Measurements from ENCODE around the gene TMC6. TPM values are rescaled to one million over a fixed set of nuclear protein-coding genes. Genes with fewer than 3 reads are reported as not detected.
A peak's percentile ranks its signal among the peaks of the same experiment; 100 is the strongest.

The TMC6 gene
- total and polyA plus RNA-seq, 2 of the 13 experiments (the other 11 are each of a cell fraction or from before 2014, with no cell fraction given), result 48.4 to 99.1 TPM

DNA sequence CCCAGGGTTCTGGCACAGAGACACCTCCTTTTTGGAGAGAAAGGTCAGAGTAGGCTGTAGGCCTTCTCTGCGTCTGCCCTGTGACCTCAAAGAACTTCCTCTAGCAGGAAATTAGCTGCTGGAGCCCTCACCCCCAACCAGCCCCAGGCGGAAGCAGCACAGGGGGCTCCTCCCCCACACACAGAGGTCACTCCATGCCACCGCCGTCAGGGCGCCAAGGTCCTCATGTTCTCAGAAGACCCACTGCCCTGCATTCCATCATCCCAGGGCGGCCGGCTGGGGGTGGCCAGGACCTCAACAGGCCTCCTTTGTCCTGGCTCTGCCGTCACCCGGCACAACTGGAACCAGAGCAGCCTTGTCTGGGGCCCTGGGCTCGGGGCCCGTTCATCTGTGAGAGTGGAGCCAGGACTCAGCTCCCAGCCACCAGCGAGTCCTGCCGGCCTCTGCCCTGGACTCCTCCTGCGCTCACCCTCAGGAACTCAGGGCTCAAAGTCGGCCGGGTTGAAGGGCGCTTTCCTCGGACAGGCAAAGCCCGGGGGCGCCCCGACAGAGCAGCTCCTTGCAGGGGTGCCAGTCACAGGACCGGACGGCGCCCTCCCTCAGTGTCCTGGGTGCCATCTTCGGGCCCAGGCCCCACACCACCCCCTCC is 1.2 kb downstream of the TMC6 start (continued):
- TF ChIP-seq, protein P1, sequence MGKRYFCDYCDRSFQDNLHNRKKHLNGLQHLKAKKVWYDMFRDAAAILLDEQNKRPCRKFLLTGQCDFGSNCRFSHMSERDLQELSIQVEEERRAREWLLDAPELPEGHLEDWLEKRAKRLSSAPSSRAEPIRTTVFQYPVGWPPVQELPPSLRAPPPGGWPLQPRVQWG (CRISPR knock-in tag; IDR thresholded peaks at IDR 0.05; ENCODE audit: borderline replicate concordance, low read depth), result no peak
- TF ChIP-seq SP1 (IDR thresholded peaks at IDR 0.05) (no peak), SP1 (CRISPR knock-in tag; IDR thresholded peaks at IDR 0.05) (peak; percentile 45; the same call in 1 of the 2 replicates), MEIS2 (CRISPR knock-in tag; IDR thresholded peaks at IDR 0.05) (peak; percentile 78; the same call in 1 of the 2 replicates), ZNF121 (CRISPR knock-in tag; IDR thresholded peaks at IDR 0.05) (peak; percentile 13; the same call in 1 of the 2 replicates), RXRA (CRISPR knock-in tag; IDR thresholded peaks at IDR 0.05) (peak; percentile 98), MAFK (conservative IDR thresholded peaks at IDR 0.05 in 1 of 2, IDR thresholded peaks at IDR 0.05 in 1 of 2; ENCODE audit: low read length in 2 of 2) (no peak), ZFYVE20 (CRISPR knock-in tag; IDR thresholded peaks at IDR 0.05; ENCODE audit: borderline replicate concordance, low read depth) (0 out of 2 replicates have a peak, but pooled peaks have one; percentile 70), ZFP36L2 (CRISPR knock-in tag; IDR thresholded peaks at IDR 0.05) (no peak), POLR2G (IDR thresholded peaks at IDR 0.05; ENCODE audit: low read depth, low read length) (peak; percentile 78), RBAK (CRISPR knock-in tag; IDR thresholded peaks at IDR 0.05) (no peak; the same call in 1 of the 2 replicates), RARA (CRISPR knock-in tag; IDR thresholded peaks at IDR 0.05) (peak; percentile 89), POLR2A (IDR thresholded peaks at IDR 0.05; ENCODE audit: insufficient read depth in 1 of 2, low read depth in 2 of 2, low read length in 2 of 2) (peak; percentile 73 to 90), RAD51 (IDR thresholded peaks at IDR 0.05; ENCODE audit: borderline replicate concordance) (no peak), ZNF629 (CRISPR knock-in tag; conservative IDR thresholded peaks at IDR 0.05) (0 out of 2 replicates have a peak, but pooled peaks have one; percentile 3), GPN1 (CRISPR knock-in tag; IDR thresholded peaks at IDR 0.05; ENCODE audit: borderline replicate concordance) (no peak), ZNF234 (CRISPR knock-in tag; conservative IDR thresholded peaks at IDR 0.05) (no peak), ZNF362 (CRISPR knock-in tag; IDR thresholded peaks at IDR 0.05; ENCODE audit: borderline replicate concordance) (no peak; the same call in 1 of the 2 replicates), FOXA1 (IDR thresholded peaks at IDR 0.05) (no peak), FOXA1 (CRISPR knock-in tag; IDR thresholded peaks at IDR 0.05) (no peak), LRRFIP1 (CRISPR knock-in tag; conservative IDR thresholded peaks at IDR 0.05) (no peak)
- TF ChIP-seq, protein P2, sequence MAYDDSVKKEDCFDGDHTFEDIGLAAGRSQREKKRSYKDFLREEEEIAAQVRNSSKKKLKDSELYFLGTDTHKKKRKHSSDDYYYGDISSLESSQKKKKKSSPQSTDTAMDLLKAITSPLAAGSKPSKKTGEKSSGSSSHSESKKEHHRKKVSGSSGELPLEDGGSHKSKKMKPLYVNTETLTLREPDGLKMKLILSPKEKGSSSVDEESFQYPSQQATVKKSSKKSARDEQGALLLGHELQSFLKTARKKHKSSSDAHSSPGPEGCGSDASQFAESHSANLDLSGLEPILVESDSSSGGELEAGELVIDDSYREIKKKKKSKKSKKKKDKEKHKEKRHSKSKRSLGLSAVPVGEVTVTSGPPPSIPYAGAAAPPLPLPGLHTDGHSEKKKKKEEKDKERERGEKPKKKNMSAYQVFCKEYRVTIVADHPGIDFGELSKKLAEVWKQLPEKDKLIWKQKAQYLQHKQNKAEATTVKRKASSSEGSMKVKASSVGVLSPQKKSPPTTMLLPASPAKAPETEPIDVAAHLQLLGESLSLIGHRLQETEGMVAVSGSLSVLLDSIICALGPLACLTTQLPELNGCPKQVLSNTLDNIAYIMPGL (CRISPR knock-in tag; IDR thresholded peaks at IDR 0.05; ENCODE audit: borderline replicate concordance in 1 of 2, low read depth in 1 of 2), result peak in 1 of 2 experiments; percentile 72; a peak in 3 of 4 replicates
- TF ChIP-seq, protein P3, sequence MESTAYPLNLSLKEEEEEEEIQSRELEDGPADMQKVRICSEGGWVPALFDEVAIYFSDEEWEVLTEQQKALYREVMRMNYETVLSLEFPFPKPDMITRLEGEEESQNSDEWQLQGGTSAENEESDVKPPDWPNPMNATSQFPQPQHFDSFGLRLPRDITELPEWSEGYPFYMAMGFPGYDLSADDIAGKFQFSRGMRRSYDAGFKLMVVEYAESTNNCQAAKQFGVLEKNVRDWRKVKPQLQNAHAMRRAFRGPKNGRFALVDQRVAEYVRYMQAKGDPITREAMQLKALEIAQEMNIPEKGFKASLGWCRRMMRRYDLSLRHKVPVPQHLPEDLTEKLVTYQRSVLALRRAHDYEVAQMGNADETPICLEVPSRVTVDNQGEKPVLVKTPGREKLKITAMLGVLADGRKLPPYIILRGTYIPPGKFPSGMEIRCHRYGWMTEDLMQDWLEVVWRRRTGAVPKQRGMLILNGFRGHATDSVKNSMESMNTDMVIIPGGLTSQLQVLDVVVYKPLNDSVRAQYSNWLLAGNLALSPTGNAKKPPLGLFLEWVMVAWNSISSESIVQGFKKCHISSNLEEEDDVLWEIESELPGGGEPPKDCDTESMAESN (CRISPR knock-in tag; conservative IDR thresholded peaks at IDR 0.05), result peak; percentile 61; the same call in 1 of the 2 replicates

Data from HepG2 (cell line).